Measurements from ENCODE around the gene BIRC2. TPM values are rescaled to one million over a fixed set of nuclear protein-coding genes. Genes with fewer than 3 reads are reported as not detected.
A peak's percentile ranks its signal among the peaks of the same experiment; 100 is the strongest.

Gene BIRC2
- total RNA-seq, 1 donor from 2014 or later = 63.9 TPM

- Histone ChIP-seq H3K27me3 (ENCODE audit: control insufficient read depth, insufficient read depth, low read length) (no peaks in the 10 kb centered on the region), H3K36me3 (ENCODE audit: control insufficient read depth, insufficient read depth, low read length) (no peaks in the 10 kb centered on the region), H3K4me3 (ENCODE audit: low read depth, low read length) (no peak overlapping the region)
- no peak for TF ChIP-seq CTCF (IDR thresholded peaks at IDR 0.05; ENCODE audit: insufficient read depth, low read length, poor library complexity, severe bottlenecking)
- DNase-seq (ENCODE audit: low read depth) = no peak
Measured at GRCh38 chr11:102343809-102344208, 3.2 kb upstream of the BIRC2 start.

DNA sequence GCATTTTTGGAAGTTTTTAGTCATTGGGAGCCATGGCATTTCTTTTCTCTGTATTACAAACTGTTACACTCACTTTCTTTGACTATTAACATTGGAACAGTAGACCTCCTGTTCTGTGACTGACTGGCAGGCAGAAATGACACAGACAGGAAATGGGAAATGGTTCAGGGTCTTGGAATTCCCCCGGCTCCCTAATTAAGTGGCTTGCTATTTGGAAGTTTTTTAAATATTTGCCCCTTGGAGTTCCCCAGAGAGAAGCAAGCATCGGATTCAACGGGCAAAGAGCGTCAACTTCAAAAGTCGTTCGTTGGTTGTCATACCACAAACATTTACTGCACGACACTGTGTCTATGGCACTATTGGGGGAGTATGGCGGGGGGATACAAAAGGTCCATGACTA, 1.1 kb upstream of the BIRC2 start:
- Histone ChIP-seq H3K36me3 (ENCODE audit: control insufficient read depth, insufficient read depth, low read length) (peaks cover 1% of the 10 kb centered on the region), H3K27me3 (ENCODE audit: control insufficient read depth, insufficient read depth, low read length) (no peaks in the 10 kb centered on the region), H3K4me3 (ENCODE audit: low read depth, low read length) (peak overlapping the region; percentile 84)
- no peak for TF ChIP-seq CTCF (IDR thresholded peaks at IDR 0.05; ENCODE audit: insufficient read depth, low read length, poor library complexity, severe bottlenecking)
- peak; percentile 63 for DNase-seq (ENCODE audit: low read depth)

GRCh38 chr11:102346456-102346747, 612 bp upstream of the BIRC2 start:
- TF ChIP-seq CTCF (IDR thresholded peaks at IDR 0.05; ENCODE audit: insufficient read depth, low read length, poor library complexity, severe bottlenecking) = no peak
- H3K4me3 ChIP-seq (ENCODE audit: low read depth, low read length) = peak overlapping the region; percentile 84
- DNase-seq (ENCODE audit: low read depth) = no peak
- H3K36me3 ChIP-seq (ENCODE audit: control insufficient read depth, insufficient read depth, low read length) = peaks cover 1% of the 10 kb centered on the region
- H3K27me3 ChIP-seq (ENCODE audit: control insufficient read depth, insufficient read depth, low read length) = no peaks in the 10 kb centered on the region

DNA sequence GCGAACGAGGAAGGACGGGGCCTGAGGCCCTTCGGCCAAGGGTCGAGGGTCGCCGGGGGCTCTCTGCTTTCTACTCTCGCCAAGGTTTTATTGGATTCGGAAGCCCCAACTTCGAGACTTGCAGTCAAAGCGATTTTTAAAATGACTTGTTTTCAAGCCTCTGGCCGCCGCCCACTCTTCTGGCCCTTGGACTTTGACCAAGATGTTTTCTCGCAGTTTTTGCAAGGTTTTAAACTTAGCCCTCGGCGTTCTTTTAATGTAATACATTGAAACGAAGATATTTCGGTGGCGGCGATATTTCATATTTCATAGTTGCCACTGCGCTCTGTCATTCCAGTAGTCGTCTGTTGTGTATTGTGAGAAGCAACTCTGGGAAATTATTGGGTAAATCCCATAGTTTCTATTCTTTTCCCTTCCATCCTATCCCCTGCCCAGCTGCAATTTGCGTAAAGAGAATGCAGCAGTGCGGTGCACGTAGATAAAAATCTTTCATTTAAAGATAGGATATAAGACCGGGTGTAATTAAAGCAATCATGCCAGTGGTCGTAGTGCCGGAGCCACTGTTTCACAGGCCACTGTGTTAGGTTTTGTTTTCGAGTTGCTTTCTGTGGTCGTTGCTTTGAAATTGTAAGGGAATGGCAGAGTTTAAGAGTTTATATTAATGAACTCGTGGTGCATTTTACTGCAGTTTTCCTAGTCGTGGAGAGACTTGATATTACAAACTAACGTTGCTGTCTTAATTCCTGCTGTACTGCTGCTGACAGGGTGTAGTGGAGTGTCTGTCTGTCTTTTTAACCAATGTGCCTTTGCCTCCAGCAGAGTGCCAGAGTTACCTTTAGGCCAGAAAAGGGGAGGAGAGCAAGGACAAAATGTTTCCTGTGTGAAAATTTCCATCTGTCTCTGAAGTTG, 702 bp downstream of the BIRC2 start:
- DNase-seq (ENCODE audit: low read depth) = no peak
- Histone ChIP-seq H3K36me3 (ENCODE audit: control insufficient read depth, insufficient read depth, low read length) (peaks cover 1% of the 10 kb centered on the region), H3K27me3 (ENCODE audit: control insufficient read depth, insufficient read depth, low read length) (no peaks in the 10 kb centered on the region), H3K4me3 (ENCODE audit: low read depth, low read length) (peak overlapping the region; percentile 84)
- no peak for TF ChIP-seq CTCF (IDR thresholded peaks at IDR 0.05; ENCODE audit: insufficient read depth, low read length, poor library complexity, severe bottlenecking)

GRCh38 chr11:102357116-102357515, 10.1 kb downstream of the BIRC2 start:
- TF ChIP-seq CTCF (IDR thresholded peaks at IDR 0.05; ENCODE audit: insufficient read depth, low read length, poor library complexity, severe bottlenecking) = no peak
- Histone ChIP-seq H3K4me3 (ENCODE audit: low read depth, low read length) (no peak overlapping the region), H3K27me3 (ENCODE audit: control insufficient read depth, insufficient read depth, low read length) (no peaks in the 10 kb centered on the region), H3K36me3 (ENCODE audit: control insufficient read depth, insufficient read depth, low read length) (peaks cover 6% of the 10 kb centered on the region)
- no peak for DNase-seq (ENCODE audit: low read depth)

DNA sequence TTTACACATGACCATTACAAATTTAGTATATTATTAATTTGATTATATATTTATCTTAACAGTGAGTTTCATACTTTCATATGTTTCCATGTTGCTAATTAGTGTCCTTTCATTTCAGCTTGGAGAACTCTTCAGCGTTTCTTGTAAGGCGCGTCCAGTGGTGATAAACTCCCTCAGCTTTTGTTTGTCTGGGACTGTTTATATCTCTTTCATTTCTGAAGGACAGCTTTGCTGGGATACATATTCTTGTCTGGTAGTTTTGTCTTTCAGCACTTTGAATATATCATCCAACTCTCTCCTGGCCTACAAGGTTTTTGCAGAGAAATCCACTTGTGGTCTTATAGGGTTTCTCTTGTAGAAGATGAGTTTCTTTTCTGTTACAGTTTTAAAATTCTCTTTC, 12.4 kb downstream of the BIRC2 start:
- Histone ChIP-seq H3K36me3 (ENCODE audit: control insufficient read depth, insufficient read depth, low read length) (peaks cover 6% of the 10 kb centered on the region), H3K4me3 (ENCODE audit: low read depth, low read length) (no peak overlapping the region), H3K27me3 (ENCODE audit: control insufficient read depth, insufficient read depth, low read length) (no peaks in the 10 kb centered on the region)
- DNase-seq (ENCODE audit: low read depth) = no peak
- TF ChIP-seq CTCF (IDR thresholded peaks at IDR 0.05; ENCODE audit: insufficient read depth, low read length, poor library complexity, severe bottlenecking) = no peak
